Sigmoid colon (tissue), 7 donors: Measurements from ENCODE around the gene ARHGAP45. TPM values are rescaled to one million over a fixed set of nuclear protein-coding genes. Genes with fewer than 3 reads are reported as not detected.
A peak's percentile ranks its signal among the peaks of the same experiment; 100 is the strongest.

Experiments used
- DNase-seq: peaks from one replicate; pipeline ENCODE4 v3.0.0-alpha.2; 2019
- H3K27ac ChIP-seq, 4 donors: fragments of 200-600 bp; sonication (generic); one replicate each; pipeline ENCODE4 v1.5.1; 2016 to 2019; ENCODE audit warnings: mild to moderate bottlenecking in 1 of 4
- H3K27me3 ChIP-seq, 3 donors: fragments of 200-600 bp; sonication (generic); one replicate each; pipeline ENCODE4 v1.5.1; 2019; ENCODE audit warnings: mild to moderate bottlenecking in 1 of 3
- H3K36me3 ChIP-seq, 4 donors: fragments of 200-600 bp; sonication (generic); one replicate each; pipeline ENCODE4 v1.5.1; 2016 to 2019
- H3K4me1 ChIP-seq, 4 donors: fragments of 200-600 bp; sonication (generic); one replicate each; pipeline ENCODE4 v1.5.1; 2017 to 2019
- H3K4me3 ChIP-seq, 4 donors: fragments of 200-600 bp; sonication (generic); one replicate each; pipeline ENCODE4 v1.5.1; 2017 to 2019; ENCODE audit warnings: mild to moderate bottlenecking in 2 of 4, moderate library complexity in 1 of 4
- H3K9me3 ChIP-seq, 4 donors: fragments of 200-600 bp in 3 of 4; sonication (generic) in 3 of 4; one replicate each; pipeline versions ENCODE4 v1.5.1 to v1.6.1; 2013 to 2019
- EP300 ChIP-seq, 4 donors: sonication (generic); formaldehyde crosslinking; IDR thresholded peaks; one replicate each; pipeline ENCODE4 v1.6.1; 2017; ENCODE audit warnings: antibody characterized with exemption in 4 of 4
- POLR2A ChIP-seq, 2 donors: fragments of 450-650 bp; IDR thresholded peaks; one replicate each; pipeline ENCODE4 v1.6.1; 2016; ENCODE audit warnings: antibody characterized with exemption in 2 of 2, mild to moderate bottlenecking in 2 of 2, moderate library complexity in 2 of 2
- POLR2AphosphoS5 ChIP-seq, 4 donors: sonication (generic); formaldehyde crosslinking; IDR thresholded peaks; one replicate each; pipeline ENCODE4 v1.6.1; 2017; ENCODE audit warnings: antibody characterized with exemption in 4 of 4
- WGBS, 2 donors: extraction: QIAGEN DNeasy Blood & Tissue Kit; methylation state at CpG; one replicate each; pipeline ENCODE4 v1.1.7; 2013; 5-methylcytosine and 5-hydroxymethylcytosine counted together
- intact Hi-C: fragments of 100-400 bp; cut with DNase I; formaldehyde crosslinking; loops from one replicate; pipeline ENCODE4 v1.15.1; 2023
- polyA plus RNA-seq, 3 donors: library from polyadenylated mRNA; stranded (reverse); fragments of 200-250 nt; gene quantifications; one replicate each; pipeline ENCODE4 v1.2.3, GENCODE V29; 2013
- total RNA-seq, 4 donors: library from RNA; depleted of rRNA; stranded (reverse); fragments of >200 nt; gene quantifications; one replicate each; pipeline ENCODE4 v1.1.0, GENCODE V29; 2016
- TF ChIP-seq, protein P1 (sequence below), 4 experiments: fragments of 450-650 bp in 3 of 4; fragments of 200-600 bp in 1 of 4; IDR thresholded peaks; one replicate each; pipeline ENCODE4 v1.5.1; 2016 to 2019; ENCODE audit warnings: antibody characterized with exemption in 4 of 4, mild to moderate bottlenecking in 3 of 4, moderate library complexity in 2 of 4
- donor health status: healthy with polysubstance abuse.
- donor health status: Bipolar disorder and iron deficiency.
- donor health status: healthy.

ARHGAP45 gene
- total and polyA plus RNA-seq, 7 donors, result 12.8 to 103 (median 21.6) TPM

GRCh38 chr19:1041835-1042685 lies 24.9 kb upstream of the ARHGAP45 start:
- TF ChIP-seq POLR2A (IDR thresholded peaks at IDR 0.05), result peak in 1 of 2 donors; percentile 21
- TF ChIP-seq, protein P1, sequence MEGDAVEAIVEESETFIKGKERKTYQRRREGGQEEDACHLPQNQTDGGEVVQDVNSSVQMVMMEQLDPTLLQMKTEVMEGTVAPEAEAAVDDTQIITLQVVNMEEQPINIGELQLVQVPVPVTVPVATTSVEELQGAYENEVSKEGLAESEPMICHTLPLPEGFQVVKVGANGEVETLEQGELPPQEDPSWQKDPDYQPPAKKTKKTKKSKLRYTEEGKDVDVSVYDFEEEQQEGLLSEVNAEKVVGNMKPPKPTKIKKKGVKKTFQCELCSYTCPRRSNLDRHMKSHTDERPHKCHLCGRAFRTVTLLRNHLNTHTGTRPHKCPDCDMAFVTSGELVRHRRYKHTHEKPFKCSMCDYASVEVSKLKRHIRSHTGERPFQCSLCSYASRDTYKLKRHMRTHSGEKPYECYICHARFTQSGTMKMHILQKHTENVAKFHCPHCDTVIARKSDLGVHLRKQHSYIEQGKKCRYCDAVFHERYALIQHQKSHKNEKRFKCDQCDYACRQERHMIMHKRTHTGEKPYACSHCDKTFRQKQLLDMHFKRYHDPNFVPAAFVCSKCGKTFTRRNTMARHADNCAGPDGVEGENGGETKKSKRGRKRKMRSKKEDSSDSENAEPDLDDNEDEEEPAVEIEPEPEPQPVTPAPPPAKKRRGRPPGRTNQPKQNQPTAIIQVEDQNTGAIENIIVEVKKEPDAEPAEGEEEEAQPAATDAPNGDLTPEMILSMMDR (IDR thresholded peaks at IDR 0.05), result no peak
- peaks cover 0 to 20% (median 10%) of the 10 kb centered on the region in 3 donors for H3K27me3 ChIP-seq
- DNase-seq, result no peak
- peaks cover 0 to 13% (median 4%) of the 10 kb centered on the region in 4 donors for H3K36me3 ChIP-seq
- WGBS, 2 donors, result 11 to 70% methylated on average over 43 of the region's 43 CpGs
- no peak overlapping the region for H3K4me3 ChIP-seq
- intact Hi-C loops, result no loop called here
- H3K9me3 ChIP-seq, result no peaks in the 10 kb centered on the region
- no peak overlapping the region for H3K27ac ChIP-seq
- peaks cover 0 to 35% (median 31%) of the 10 kb centered on the region in 4 donors for H3K4me1 ChIP-seq

- no peak overlapping the region for H3K4me3 ChIP-seq
- no peak for DNase-seq
- H3K9me3 ChIP-seq, result no peaks in the 10 kb centered on the region
- H3K27ac ChIP-seq, result no peak overlapping the region
- H3K4me1 ChIP-seq, result peaks cover 0 to 35% (median 31%) of the 10 kb centered on the region in 4 donors
- WGBS, 2 donors, result 16 to 71% methylated on average over 23 of the region's 23 CpGs
- intact Hi-C loops, result no loop called here
- no peak for TF ChIP-seq EP300 (IDR thresholded peaks at IDR 0.05)
- TF ChIP-seq, protein P1 (IDR thresholded peaks at IDR 0.05), result no peak
- TF ChIP-seq POLR2A (IDR thresholded peaks at IDR 0.05), result no peak
- no peak for TF ChIP-seq POLR2AphosphoS5 (IDR thresholded peaks at IDR 0.05)
- peaks cover 0 to 20% (median 10%) of the 10 kb centered on the region in 3 donors for H3K27me3 ChIP-seq
- peaks cover 0 to 4% (median under 1%) of the 10 kb centered on the region in 4 donors for H3K36me3 ChIP-seq
Measured at GRCh38 chr19:1042689-1043511, 24.1 kb upstream of the ARHGAP45 start.

GRCh38 chr19:1045247-1045603 lies 21.7 kb upstream of the ARHGAP45 start:
- no peaks in the 10 kb centered on the region for H3K9me3 ChIP-seq
- TF ChIP-seq EP300 (IDR thresholded peaks at IDR 0.05) (no peak), POLR2A (IDR thresholded peaks at IDR 0.05) (no peak), POLR2AphosphoS5 (IDR thresholded peaks at IDR 0.05) (no peak)
- TF ChIP-seq, protein P1 (IDR thresholded peaks at IDR 0.05), result no peak
- H3K36me3 ChIP-seq, result no peaks in the 10 kb centered on the region
- intact Hi-C loops, result no loop called here
- WGBS, 2 donors, result 54 to 77% methylated on average over 10 of the region's 10 CpGs
- H3K4me3 ChIP-seq, result no peak overlapping the region
- H3K27ac ChIP-seq, result no peak overlapping the region
- peaks cover 0 to 20% (median 10%) of the 10 kb centered on the region in 3 donors for H3K27me3 ChIP-seq
- H3K4me1 ChIP-seq, result peaks cover 0 to 20% (median 18%) of the 10 kb centered on the region in 4 donors
- no peak for DNase-seq

- 91% methylated on average over 33 of the region's 33 CpGs for WGBS, 2 donors
- H3K27ac ChIP-seq, result no peak overlapping the region
- intact Hi-C loops, result no loop called here
- H3K36me3 ChIP-seq, result no peaks in the 10 kb centered on the region
- peaks cover 0 to 18% (median 10%) of the 10 kb centered on the region in 3 donors for H3K27me3 ChIP-seq
- DNase-seq, result no peak
- no peaks in the 10 kb centered on the region for H3K9me3 ChIP-seq
- peaks cover 0 to 10% (median 9%) of the 10 kb centered on the region in 4 donors for H3K4me1 ChIP-seq
- no peak overlapping the region for H3K4me3 ChIP-seq
- TF ChIP-seq POLR2AphosphoS5 (IDR thresholded peaks at IDR 0.05) (no peak), EP300 (IDR thresholded peaks at IDR 0.05) (no peak), POLR2A (IDR thresholded peaks at IDR 0.05) (no peak)
- TF ChIP-seq, protein P1 (IDR thresholded peaks at IDR 0.05), result no peak
Measured at GRCh38 chr19:1046117-1046626, 20.8 kb upstream of the ARHGAP45 start.
